ENCODE measurements around the gene SPATC1L. TPM values are rescaled to one million over a fixed set of nuclear protein-coding genes. Genes with fewer than 3 reads are reported as not detected.
"Not testable (repeated sequence)": the region's sequence is repeated elsewhere in the genome, so short reads cannot be mapped to it uniquely, and the experiment has no call there.

Gene SPATC1L
- total RNA-seq, 1 experiment from 2014 or later = 16.7 TPM

GRCh38 chr21:46149205-46149901 is 34.9 kb downstream of the SPATC1L start:
- Histone ChIP-seq H4K20me1 (ENCODE audit: insufficient read depth, low read depth, low read length) (no peaks in the 10 kb centered on the region), H2AFZ (ENCODE audit: low read length) (no peak overlapping the region), H3K27ac (ENCODE audit: low read length) (no peak overlapping the region), H3K4me1 (ENCODE audit: low read length) (peaks cover 13% of the 10 kb centered on the region), H3K9me3 (ENCODE audit: low read length) (no peaks in the 10 kb centered on the region), H3K4me3 (ENCODE audit: low read length) (no peak overlapping the region), H3K36me3 (ENCODE audit: insufficient read depth, low read length) (no peaks in the 10 kb centered on the region), H3K9me2 (replicated peaks; ENCODE audit: insufficient read depth, low read length) (no peaks in the 10 kb centered on the region), H3K27me3 (ENCODE audit: low read length) (no peaks in the 10 kb centered on the region), H3K4me2 (ENCODE audit: low read depth, low read length, poor library complexity, severe bottlenecking) (no peak overlapping the region), H3K9ac (ENCODE audit: low read length) (no peak overlapping the region), H3K79me2 (ENCODE audit: low read length) (no peaks in the 10 kb centered on the region)
- DNase-seq = no peak

- Histone ChIP-seq H4K20me1 (ENCODE audit: insufficient read depth, low read depth, low read length) (no peaks in the 10 kb centered on the region), H3K9ac (ENCODE audit: low read length) (no peak overlapping the region), H3K4me3 (ENCODE audit: low read length) (no peak overlapping the region), H3K9me3 (ENCODE audit: low read length) (no peaks in the 10 kb centered on the region), H3K4me2 (ENCODE audit: low read depth, low read length, poor library complexity, severe bottlenecking) (no peak overlapping the region), H3K4me1 (ENCODE audit: low read length) (peaks cover 13% of the 10 kb centered on the region), H3K79me2 (ENCODE audit: low read length) (no peaks in the 10 kb centered on the region), H3K9me2 (replicated peaks; ENCODE audit: insufficient read depth, low read length) (no peaks in the 10 kb centered on the region), H3K27me3 (ENCODE audit: low read length) (no peaks in the 10 kb centered on the region), H2AFZ (ENCODE audit: low read length) (no peak overlapping the region), H3K27ac (ENCODE audit: low read length) (no peak overlapping the region), H3K36me3 (ENCODE audit: insufficient read depth, low read length) (no peaks in the 10 kb centered on the region)
- DNase-seq = no peak
Measured at GRCh38 chr21:46148106-46148505, 36.2 kb downstream of the SPATC1L start.

- H3K4me1 ChIP-seq (ENCODE audit: low read length) = peaks cover 10% of the 10 kb centered on the region
- H3K79me2 ChIP-seq (ENCODE audit: low read length); H3K27ac ChIP-seq (ENCODE audit: low read length); H3K36me3 ChIP-seq (ENCODE audit: insufficient read depth, low read length); H3K4me2 ChIP-seq (ENCODE audit: low read depth, low read length, poor library complexity, severe bottlenecking); H3K27me3 ChIP-seq (ENCODE audit: low read length); H3K4me3 ChIP-seq (ENCODE audit: low read length); H3K9me2 ChIP-seq (replicated peaks; ENCODE audit: insufficient read depth, low read length); H2AFZ ChIP-seq (ENCODE audit: low read length); H4K20me1 ChIP-seq (ENCODE audit: insufficient read depth, low read depth, low read length); H3K9ac ChIP-seq (ENCODE audit: low read length); H3K9me3 ChIP-seq (ENCODE audit: low read length): not testable (repeated sequence)
- DNase-seq = peak; percentile 89
Measured at GRCh38 chr21:46147429-46147828, 36.8 kb downstream of the SPATC1L start.

DNA sequence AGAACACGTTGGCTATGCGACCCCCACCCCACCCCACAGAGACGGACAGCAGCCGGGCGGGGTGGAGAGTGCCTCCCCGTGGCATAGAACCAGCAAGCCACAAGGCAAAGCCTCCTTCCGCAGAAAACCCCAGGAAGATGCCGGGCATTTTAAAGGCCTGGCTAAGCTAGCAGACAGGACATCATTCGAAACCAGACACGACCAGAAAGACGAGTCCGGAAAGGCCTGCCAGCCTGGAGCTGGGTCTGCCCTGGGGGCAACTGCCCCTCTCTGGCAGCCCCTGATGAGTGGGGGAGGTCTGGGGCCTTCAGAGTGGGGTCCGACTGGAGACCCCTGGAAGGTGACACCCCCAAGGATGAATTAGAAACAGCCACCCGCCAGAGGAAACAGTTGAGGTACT is 37.4 kb downstream of the SPATC1L start:
- Histone ChIP-seq H3K36me3 (ENCODE audit: insufficient read depth, low read length) (no peaks in the 10 kb centered on the region), H3K79me2 (ENCODE audit: low read length) (no peaks in the 10 kb centered on the region), H3K4me2 (ENCODE audit: low read depth, low read length, poor library complexity, severe bottlenecking) (no peak overlapping the region), H3K9me3 (ENCODE audit: low read length) (no peaks in the 10 kb centered on the region), H4K20me1 (ENCODE audit: insufficient read depth, low read depth, low read length) (no peaks in the 10 kb centered on the region), H3K9ac (ENCODE audit: low read length) (no peak overlapping the region), H2AFZ (ENCODE audit: low read length) (no peak overlapping the region), H3K4me1 (ENCODE audit: low read length) (peaks cover 10% of the 10 kb centered on the region), H3K27ac (ENCODE audit: low read length) (no peak overlapping the region), H3K9me2 (replicated peaks; ENCODE audit: insufficient read depth, low read length) (no peaks in the 10 kb centered on the region), H3K27me3 (ENCODE audit: low read length) (no peaks in the 10 kb centered on the region), H3K4me3 (ENCODE audit: low read length) (no peak overlapping the region)
- no peak for DNase-seq

DNA sequence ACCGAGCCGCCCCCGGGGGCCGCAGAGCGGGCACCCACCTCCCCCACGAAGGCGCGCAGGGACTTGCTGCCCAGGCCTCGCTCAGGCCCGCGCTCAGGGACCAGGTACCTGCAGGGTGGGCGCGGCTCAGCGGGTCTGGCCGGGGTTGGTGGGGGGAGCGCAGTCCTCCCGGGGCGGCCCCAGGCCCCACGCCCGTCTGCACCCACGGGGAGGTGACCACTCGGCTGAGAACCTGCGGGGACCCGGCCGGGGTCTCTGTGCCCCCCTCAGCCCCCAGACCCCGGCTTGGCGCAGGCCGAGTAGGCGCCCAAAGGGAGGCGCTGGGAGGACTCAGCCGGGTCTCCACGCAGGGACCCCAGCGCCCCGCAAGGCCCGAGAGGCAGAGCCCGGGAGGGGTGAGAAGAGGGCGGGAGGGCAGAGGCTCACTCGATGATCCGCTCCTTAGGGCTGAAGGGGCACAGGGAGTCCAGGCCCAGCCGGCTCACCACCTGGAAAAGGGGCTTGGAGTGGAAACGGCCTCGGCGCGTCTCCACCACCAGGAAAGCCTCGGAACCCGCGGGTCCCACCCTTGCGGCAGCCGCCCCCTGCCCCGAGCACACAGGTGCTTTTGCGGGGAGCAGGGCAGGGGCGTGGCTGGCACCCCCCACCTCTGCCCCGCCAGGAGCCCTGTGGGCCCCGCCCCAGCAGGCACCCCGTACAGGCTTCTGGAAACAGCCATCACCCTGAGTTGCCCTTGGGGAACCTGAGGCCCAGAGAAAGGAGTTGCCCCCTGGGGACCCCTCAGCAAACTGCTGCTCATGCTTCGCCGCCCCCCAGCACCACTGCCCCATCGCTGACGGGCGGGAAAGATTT is 38.2 kb downstream of the SPATC1L start:
- no peaks in the 10 kb centered on the region for H4K20me1 ChIP-seq (ENCODE audit: insufficient read depth, low read depth, low read length)
- no peak overlapping the region for H3K4me2 ChIP-seq (ENCODE audit: low read depth, low read length, poor library complexity, severe bottlenecking)
- H3K9me3 ChIP-seq (ENCODE audit: low read length) = no peaks in the 10 kb centered on the region
- peaks cover 10% of the 10 kb centered on the region for H3K4me1 ChIP-seq (ENCODE audit: low read length)
- no peak overlapping the region for H2AFZ ChIP-seq (ENCODE audit: low read length)
- H3K27me3 ChIP-seq (ENCODE audit: low read length) = no peaks in the 10 kb centered on the region
- H3K79me2 ChIP-seq (ENCODE audit: low read length) = no peaks in the 10 kb centered on the region
- H3K9me2 ChIP-seq (replicated peaks; ENCODE audit: insufficient read depth, low read length) = no peaks in the 10 kb centered on the region
- H3K4me3 ChIP-seq (ENCODE audit: low read length) = no peak overlapping the region
- no peaks in the 10 kb centered on the region for H3K36me3 ChIP-seq (ENCODE audit: insufficient read depth, low read length)
- peak; percentile 57 for DNase-seq
- H3K27ac ChIP-seq (ENCODE audit: low read length) = no peak overlapping the region
- no peak overlapping the region for H3K9ac ChIP-seq (ENCODE audit: low read length)

DNA sequence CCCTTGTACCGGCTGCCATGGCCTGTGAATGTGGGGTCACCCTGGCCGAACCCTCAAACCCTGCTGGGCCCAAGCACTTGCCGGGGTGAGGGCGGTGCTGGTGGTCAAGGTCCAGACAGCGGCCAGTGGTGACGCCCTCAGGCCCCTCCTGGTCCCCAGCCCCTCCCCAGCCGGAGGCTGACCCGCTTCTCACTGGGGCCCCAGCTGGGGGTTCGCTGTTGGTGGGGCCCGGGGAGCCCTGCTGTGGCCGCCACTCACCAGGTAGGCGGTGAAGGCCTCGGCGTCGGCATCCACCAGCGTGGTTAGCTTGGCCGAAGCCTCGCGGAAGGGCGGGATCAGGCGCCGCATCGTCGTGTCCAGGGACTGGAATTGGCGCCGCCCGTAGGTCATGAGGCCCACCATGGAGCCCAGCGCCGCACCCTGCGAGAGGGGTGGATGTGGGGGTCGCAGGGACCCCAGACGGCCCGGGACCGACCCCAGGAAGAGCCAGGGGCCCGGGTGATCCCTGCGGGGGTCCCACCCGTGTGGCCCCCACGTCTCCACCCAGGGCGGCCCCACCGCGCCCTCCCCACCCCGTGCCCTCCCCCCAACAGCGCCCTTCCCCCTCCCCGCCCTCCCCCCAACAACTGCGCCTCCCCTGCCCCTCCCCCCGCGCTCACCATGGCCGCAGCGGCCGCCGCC is 39.0 kb downstream of the SPATC1L start:
- Histone ChIP-seq H2AFZ (ENCODE audit: low read length) (no peak overlapping the region), H3K4me1 (ENCODE audit: low read length) (peaks cover 10% of the 10 kb centered on the region), H3K9me2 (replicated peaks; ENCODE audit: insufficient read depth, low read length) (no peaks in the 10 kb centered on the region), H3K27ac (ENCODE audit: low read length) (no peak overlapping the region), H3K9ac (ENCODE audit: low read length) (no peak overlapping the region), H3K4me3 (ENCODE audit: low read length) (no peak overlapping the region), H3K36me3 (ENCODE audit: insufficient read depth, low read length) (no peaks in the 10 kb centered on the region), H3K27me3 (ENCODE audit: low read length) (no peaks in the 10 kb centered on the region), H3K79me2 (ENCODE audit: low read length) (no peaks in the 10 kb centered on the region), H3K9me3 (ENCODE audit: low read length) (no peaks in the 10 kb centered on the region), H4K20me1 (ENCODE audit: insufficient read depth, low read depth, low read length) (no peaks in the 10 kb centered on the region), H3K4me2 (ENCODE audit: low read depth, low read length, poor library complexity, severe bottlenecking) (no peak overlapping the region)
- no peak for DNase-seq

DNA sequence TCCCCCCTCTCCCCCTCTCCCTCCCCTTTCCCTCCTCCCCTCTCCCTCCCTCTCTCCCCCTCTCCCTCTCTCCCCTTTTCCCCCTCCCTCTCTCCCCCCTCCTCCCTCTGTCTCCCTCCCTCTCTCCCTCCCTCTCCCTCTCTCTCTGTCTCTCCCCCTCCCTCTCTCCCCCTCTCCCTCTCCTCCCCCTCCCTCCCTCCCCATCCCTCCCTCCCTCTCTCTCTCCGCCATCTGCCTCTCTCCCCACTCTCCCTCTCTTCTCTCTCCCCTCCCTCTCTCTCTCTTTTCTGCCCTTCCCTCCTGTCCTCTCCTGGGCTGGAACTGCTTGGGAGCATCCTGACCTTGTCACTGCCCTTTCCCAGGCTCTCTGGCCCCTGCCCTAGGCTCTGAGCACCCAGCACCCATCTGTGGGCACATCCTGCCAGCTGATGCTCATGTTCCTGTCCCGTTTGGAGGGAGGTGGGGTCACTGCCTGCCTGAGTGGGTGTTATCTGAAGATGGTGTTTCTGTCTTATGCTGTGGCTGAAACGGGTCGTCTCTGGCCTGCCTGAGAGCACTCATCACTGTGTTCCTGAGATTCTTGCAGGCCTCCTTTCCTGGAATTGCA is 39.7 kb downstream of the SPATC1L start:
- no peak overlapping the region for H3K9ac ChIP-seq (ENCODE audit: low read length)
- H4K20me1 ChIP-seq (ENCODE audit: insufficient read depth, low read depth, low read length) = no peaks in the 10 kb centered on the region
- no peaks in the 10 kb centered on the region for H3K79me2 ChIP-seq (ENCODE audit: low read length)
- H3K36me3 ChIP-seq (ENCODE audit: insufficient read depth, low read length) = no peaks in the 10 kb centered on the region
- no peak overlapping the region for H3K27ac ChIP-seq (ENCODE audit: low read length)
- H3K27me3 ChIP-seq (ENCODE audit: low read length) = no peaks in the 10 kb centered on the region
- H3K9me2 ChIP-seq (replicated peaks; ENCODE audit: insufficient read depth, low read length) = no peaks in the 10 kb centered on the region
- H3K4me3 ChIP-seq (ENCODE audit: low read length) = no peak overlapping the region
- no peak for DNase-seq
- no peaks in the 10 kb centered on the region for H3K9me3 ChIP-seq (ENCODE audit: low read length)
- H2AFZ ChIP-seq (ENCODE audit: low read length) = no peak overlapping the region
- peaks cover 10% of the 10 kb centered on the region for H3K4me1 ChIP-seq (ENCODE audit: low read length)
- H3K4me2 ChIP-seq (ENCODE audit: low read depth, low read length, poor library complexity, severe bottlenecking) = no peak overlapping the region
